Adrenal gland (tissue), 12 donors: ENCODE measurements around the gene TMEM62. TPM values are rescaled to one million over a fixed set of nuclear protein-coding genes. Genes with fewer than 3 reads are reported as not detected.

Source experiments
- DNase-seq, 7 donors: peaks; one replicate each; pipeline ENCODE4 v3.0.0-alpha.2; 2019 to 2020
- H3K27ac ChIP-seq, 5 donors: fragments of 200-600 bp; sonication (generic) in 4 of 5; 1 replicate in 3 of 5; 2 replicates in 2 of 5; pipeline versions ENCODE4 v1.5.1 to v1.8.0; 2016 to 2020; ENCODE audit warnings: mild to moderate bottlenecking in 1 of 5
- H3K27me3 ChIP-seq: fragments of 200-600 bp; 2 replicates; pipeline ENCODE4 v1.8.0; 2021
- H3K36me3 ChIP-seq, 2 donors: fragments of 200-600 bp; replicated peaks in 1 of 2; 1 replicate in 1 of 2; 2 replicates in 1 of 2; pipeline versions ENCODE4 v1.5.1 to v1.8.0; 2018 to 2022
- H3K4me1 ChIP-seq, 2 donors: fragments of 200-600 bp; replicated peaks in 1 of 2; 1 replicate in 1 of 2; 2 replicates in 1 of 2; pipeline versions ENCODE4 v1.5.1 to v1.8.0; 2018 to 2021
- H3K4me3 ChIP-seq, 4 donors: fragments of 200-600 bp; sonication (generic) in 3 of 4; one replicate each; pipeline ENCODE4 v1.5.1; 2016 to 2018
- H3K9me3 ChIP-seq, 3 donors: fragments of 200-600 bp; sonication (generic) in 1 of 3; replicated peaks in 1 of 3; 1 replicate in 2 of 3; 2 replicates in 1 of 3; pipeline versions ENCODE4 v1.5.1 to v1.8.0; 2016 to 2021
- POLR2A ChIP-seq, 2 donors: fragments of 450-650 bp; IDR thresholded peaks; one replicate each; pipeline ENCODE4 v1.6.1; 2017; ENCODE audit warnings: antibody characterized with exemption in 2 of 2, mild to moderate bottlenecking in 2 of 2, moderate library complexity in 1 of 2
- WGBS, 4 donors: extraction: QIAGEN DNeasy Blood & Tissue Kit in 2 of 4; methylation state at CpG; one replicate each; pipeline versions ENCODE4 v1.1.5 to v1.1.7; 2013 to 2017; 5-methylcytosine and 5-hydroxymethylcytosine counted together
- intact Hi-C, 2 donors: fragments of 100-400 bp; cut with DNase I; formaldehyde crosslinking; loops; one replicate each; pipeline versions ENCODE4 v1.14.1 to v1.15.0; 2022 to 2023
- polyA plus RNA-seq, 3 donors: library from polyadenylated mRNA; stranded (reverse); fragments of 200-250 nt in 2 of 3; fragments of 350-450 nt in 1 of 3; fragmentation: Illumina TruSeq in 1 of 3; extraction: RNeasy Lipid Tissue Mini Kit (QIAGEN cat#74804) in 1 of 3; gene quantifications; one replicate each; pipeline ENCODE4 v1.2.3, GENCODE V29; 2013 to 2014
- small RNA-seq, 2 donors: library from RNA; depleted of rRNA; stranded (forward); fragments of <200 nt; gene quantifications; one replicate each; pipeline ENCODE3, GENCODE V24; 2016
- total RNA-seq, 9 donors: library from RNA; depleted of rRNA in 4 of 9; stranded (reverse); fragments of >200 nt in 4 of 9; fragments of 120-200 nt in 1 of 9; fragmentation: NEBNext Ultra II Directional in 1 of 9; extraction: Animal tissue kit (Norgen Biotek cat#: 25700) in 1 of 9; gene quantifications; one replicate each; pipeline versions ENCODE4 v1.1.0 to v1.2.4, GENCODE V29; 2013 to 2023
- TF ChIP-seq, protein P1 (sequence below), 6 experiments: fragments of 450-650 bp in 4 of 6; fragments of 200-600 bp in 2 of 6; sonication (generic) in 1 of 6; IDR thresholded peaks; 1 replicate in 5 of 6; 2 replicates in 1 of 6; pipeline versions ENCODE4 v1.5.1 to v1.8.0; 2016 to 2021; ENCODE audit warnings: antibody characterized with exemption in 6 of 6, mild to moderate bottlenecking in 2 of 6, moderate library complexity in 1 of 6
- donor health status: healthy with polysubstance abuse.
- donor health status: Bipolar disorder and iron deficiency.
- donor health status: DM: yes; HTN: yes; CAD: no.
- donor health status: DM: no; HTN: no; CAD: no.
- donor health status: DM: no; HTN: no; CAD: no.
- donor health status: DM: yes; HTN: yes; CAD: no.

TMEM62 gene
- total and polyA plus RNA-seq, 12 donors: 11.3 to 25.9 (median 18.4) TPM

DNA sequence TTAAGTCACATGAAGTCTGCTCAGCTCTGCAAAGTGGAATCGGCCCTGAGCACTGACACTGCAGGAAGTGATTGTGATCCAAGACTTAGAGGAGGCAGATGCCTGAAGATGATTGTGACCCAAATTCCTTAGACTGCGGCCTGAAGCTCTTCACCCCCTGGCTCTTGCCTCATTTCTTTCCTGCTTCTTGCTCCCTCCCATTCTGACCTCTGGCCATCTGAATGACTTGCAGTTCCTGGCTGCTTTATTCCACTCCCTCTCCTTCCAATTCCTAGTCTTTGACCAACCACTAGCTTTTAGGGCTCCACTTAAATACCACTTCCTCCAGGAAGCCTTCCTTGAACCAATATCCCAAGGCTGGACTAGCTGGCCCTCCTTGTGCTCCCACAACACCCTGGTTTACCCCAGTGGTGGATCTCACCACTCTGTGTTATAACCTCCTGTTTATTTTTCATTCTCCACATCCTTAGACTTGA is 97.3 kb downstream of the TMEM62 start:
- 51 to 75% (median 62%) methylated on average over 2 of the region's 2 CpGs for WGBS, 4 donors
- Histone ChIP-seq H3K4me1 (no peaks in the 10 kb centered on the region), H3K27me3 (no peaks in the 10 kb centered on the region), H3K9me3 (no peaks in the 10 kb centered on the region), H3K27ac (peak overlapping the region in 1 of 5 donors; percentile 65), H3K36me3 (no peaks in the 10 kb centered on the region), H3K4me3 (no peak overlapping the region)
- DNase-seq: peak in 2 of 7 donors; percentile 5 to 56
- TF ChIP-seq, protein P1, sequence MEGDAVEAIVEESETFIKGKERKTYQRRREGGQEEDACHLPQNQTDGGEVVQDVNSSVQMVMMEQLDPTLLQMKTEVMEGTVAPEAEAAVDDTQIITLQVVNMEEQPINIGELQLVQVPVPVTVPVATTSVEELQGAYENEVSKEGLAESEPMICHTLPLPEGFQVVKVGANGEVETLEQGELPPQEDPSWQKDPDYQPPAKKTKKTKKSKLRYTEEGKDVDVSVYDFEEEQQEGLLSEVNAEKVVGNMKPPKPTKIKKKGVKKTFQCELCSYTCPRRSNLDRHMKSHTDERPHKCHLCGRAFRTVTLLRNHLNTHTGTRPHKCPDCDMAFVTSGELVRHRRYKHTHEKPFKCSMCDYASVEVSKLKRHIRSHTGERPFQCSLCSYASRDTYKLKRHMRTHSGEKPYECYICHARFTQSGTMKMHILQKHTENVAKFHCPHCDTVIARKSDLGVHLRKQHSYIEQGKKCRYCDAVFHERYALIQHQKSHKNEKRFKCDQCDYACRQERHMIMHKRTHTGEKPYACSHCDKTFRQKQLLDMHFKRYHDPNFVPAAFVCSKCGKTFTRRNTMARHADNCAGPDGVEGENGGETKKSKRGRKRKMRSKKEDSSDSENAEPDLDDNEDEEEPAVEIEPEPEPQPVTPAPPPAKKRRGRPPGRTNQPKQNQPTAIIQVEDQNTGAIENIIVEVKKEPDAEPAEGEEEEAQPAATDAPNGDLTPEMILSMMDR (IDR thresholded peaks at IDR 0.05): no peak
- TF ChIP-seq POLR2A (IDR thresholded peaks at IDR 0.05): no peak
- intact Hi-C loops: no loop called here

DNA sequence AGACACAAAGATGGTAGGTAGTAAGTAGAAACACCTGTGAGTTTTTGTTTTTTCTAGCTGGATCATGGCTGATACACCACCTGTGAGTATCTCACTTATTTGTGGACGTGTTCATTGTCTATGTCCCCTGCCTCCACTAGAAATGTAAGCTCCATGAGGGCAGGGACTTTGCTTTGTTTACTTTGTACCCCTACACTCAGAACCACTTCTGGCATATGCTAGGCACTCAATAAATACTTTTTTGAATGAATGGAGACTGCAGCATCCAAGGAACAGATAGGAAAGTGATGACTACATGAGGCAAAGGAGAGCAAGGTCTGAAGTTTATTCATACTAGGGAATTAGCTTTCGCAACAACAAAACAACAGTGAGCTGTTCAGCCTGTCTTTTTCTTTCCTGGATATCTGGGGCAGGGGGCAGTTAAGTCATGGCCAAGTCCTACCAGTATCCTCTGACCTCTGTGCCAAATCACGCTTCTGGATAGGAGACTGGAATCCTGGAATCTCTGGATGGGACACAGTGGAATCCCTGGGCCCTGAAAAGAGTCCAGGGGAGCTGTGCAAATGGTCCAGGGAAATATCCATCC is 99.0 kb downstream of the TMEM62 start:
- Histone ChIP-seq H3K36me3 (no peaks in the 10 kb centered on the region), H3K9me3 (no peaks in the 10 kb centered on the region), H3K27ac (no peak overlapping the region), H3K4me1 (no peaks in the 10 kb centered on the region), H3K4me3 (no peak overlapping the region), H3K27me3 (no peaks in the 10 kb centered on the region)
- TF ChIP-seq, protein P1 (IDR thresholded peaks at IDR 0.05): no peak
- no peak for TF ChIP-seq POLR2A (IDR thresholded peaks at IDR 0.05)
- DNase-seq: no peak
- intact Hi-C loops: no loop called here
- 70 to 83% (median 74%) methylated on average over 3 of the region's 3 CpGs for WGBS, 4 donors

Small RNA genes lying within 50 kb of the gene (small RNA-seq; reads per million reads assigned to genes)
- gene AC068724.2: 0 reads per million in 2 donors

Other genes with a start within 250 kb of the TMEM62 start
- gene TTBK2, start 212.8 kb upstream of the TMEM62 start, total RNA-seq: 10 to 100 TPM; 13.8 to 46.6 (median 21.2) TPM
- 10 to 100 TPM in 1 of 3 donors, 1 to 10 TPM in 2; 3.8 to 10.5 (median 6.6) TPM for gene TTBK2, start 212.8 kb upstream of the TMEM62 start, polyA plus RNA-seq
- gene UBR1, start 27.5 kb upstream of the TMEM62 start, total RNA-seq: 10 to 100 TPM; 15.3 to 37.9 (median 25.5) TPM
- 10 to 100 TPM in 1 of 3 donors, 1 to 10 TPM in 2; 3.9 to 21.1 (median 4.5) TPM for gene UBR1, start 27.5 kb upstream of the TMEM62 start, polyA plus RNA-seq
- 100 to 1,000 TPM in 2 of 9 donors, 10 to 100 TPM in 7; 66.0 to 160 (median 91.2) TPM for gene CCNDBP1, start 51.8 kb downstream of the TMEM62 start, total RNA-seq
- gene CCNDBP1, start 51.8 kb downstream of the TMEM62 start, polyA plus RNA-seq: 100 to 1,000 TPM in 1 of 3 donors, 10 to 100 TPM in 2; 34.1 to 106 (median 35.4) TPM
- 1 to 10 TPM in 1 of 9 donors, under 1 TPM in 1, not detected in 7; 0.45 to 4.7 TPM for gene EPB42, start 87.4 kb downstream of the TMEM62 start, total RNA-seq
- under 1 TPM in 1 of 3 donors, not detected in 2; 0.10 TPM for gene EPB42, start 87.4 kb downstream of the TMEM62 start, polyA plus RNA-seq
- under 1 TPM in 2 of 9 donors, not detected in 7; 0.14 TPM for gene TGM5, start 133.3 kb downstream of the TMEM62 start, total RNA-seq
- under 1 TPM in 1 of 3 donors, not detected in 2; 0.13 TPM for gene TGM5, start 133.3 kb downstream of the TMEM62 start, polyA plus RNA-seq
- gene TGM7, start 168.7 kb downstream of the TMEM62 start, total RNA-seq: not detected
- gene TGM7, start 168.7 kb downstream of the TMEM62 start, polyA plus RNA-seq: not detected
- gene LCMT2, start 197.0 kb downstream of the TMEM62 start, total RNA-seq: 10 to 100 TPM in 3 of 9 donors, 1 to 10 TPM in 6; 5.6 to 14.0 (median 9.5) TPM
- gene LCMT2, start 197.0 kb downstream of the TMEM62 start, polyA plus RNA-seq: 10 to 100 TPM in 1 of 3 donors, 1 to 10 TPM in 2; 2.3 to 11.9 (median 2.8) TPM
- 10 to 100 TPM; 11.1 to 26.7 (median 20.1) TPM for gene ZSCAN29, start 237.5 kb downstream of the TMEM62 start, total RNA-seq
- 10 to 100 TPM in 2 of 3 donors, 1 to 10 TPM in 1; 5.2 to 13.4 (median 10.4) TPM for gene ZSCAN29, start 237.5 kb downstream of the TMEM62 start, polyA plus RNA-seq
- gene TUBGCP4, start 237.5 kb downstream of the TMEM62 start, total RNA-seq: 10 to 100 TPM in 8 of 9 donors, 1 to 10 TPM in 1; 9.3 to 23.3 (median 13.9) TPM
- gene TUBGCP4, start 237.5 kb downstream of the TMEM62 start, polyA plus RNA-seq: 10 to 100 TPM in 1 of 3 donors, 1 to 10 TPM in 2; 5.3 to 11.9 (median 6.1) TPM